ENCODE measurements around the gene PDGFD. TPM values are rescaled to one million over a fixed set of nuclear protein-coding genes. Genes with fewer than 3 reads are reported as not detected.

The PDGFD gene
- total RNA-seq, 1 experiment from 2014 or later: 1.7 TPM

- no peak overlapping the region for H3K14ac ChIP-seq (ENCODE audit: insufficient read depth, low read length)
- no peaks in the 10 kb centered on the region for H3K27me3 Mint-ChIP-seq (ENCODE audit: low read depth)
- no peaks in the 10 kb centered on the region for H3K9me3 ChIP-seq (ENCODE audit: control insufficient read depth, low read depth, low read length)
- H3K79me2 ChIP-seq (ENCODE audit: insufficient read depth, low read length): no peaks in the 10 kb centered on the region
- no peak overlapping the region for H3K4me2 ChIP-seq (ENCODE audit: insufficient read depth, insufficient read length, low read length)
- no peak overlapping the region for H4K5ac ChIP-seq (ENCODE audit: insufficient read length, low read depth, low read length)
- no peak overlapping the region for H3K23ac ChIP-seq (ENCODE audit: insufficient read length, low read depth, low read length)
- H4K20me1 ChIP-seq (ENCODE audit: control insufficient read depth, insufficient read depth, insufficient read length): no peaks in the 10 kb centered on the region
- H3K4ac ChIP-seq (ENCODE audit: low read depth, low read length): no peak overlapping the region
- no peak overlapping the region for H2BK5ac ChIP-seq (ENCODE audit: insufficient read length, low read length)
- H3K4me1 ChIP-seq (ENCODE audit: insufficient read depth, low read length): no peaks in the 10 kb centered on the region
- no peaks in the 10 kb centered on the region for H3K4me1 Mint-ChIP-seq
- no peak overlapping the region for H3K4me3 Mint-ChIP-seq
- WGBS (ENCODE audit: extremely low coverage, insufficient read length, low lambda C conversion rate): no CpG with 5 or more reads among the region's 3 CpGs
- no peak overlapping the region for H4K8ac ChIP-seq (replicated peaks; ENCODE audit: insufficient read length, low read depth, low read length)
- no peak for TF ChIP-seq CTCF (conservative IDR thresholded peaks at IDR 0.05)
- no peak overlapping the region for H3K27ac ChIP-seq (ENCODE audit: insufficient read length, low read depth, low read length)
- H2AK5ac ChIP-seq (ENCODE audit: insufficient read length, low read length): no peak overlapping the region
- H3K79me1 ChIP-seq (ENCODE audit: insufficient read depth, low read depth, low read length, poor library complexity, severe bottlenecking): no peaks in the 10 kb centered on the region
- no peak for DNase-seq
- no peak overlapping the region for H2BK12ac ChIP-seq (ENCODE audit: insufficient read length, low read depth, low read length)
- H2AFZ ChIP-seq (ENCODE audit: low read length): no peak overlapping the region
- no peak overlapping the region for H2BK15ac ChIP-seq (ENCODE audit: low read depth, low read length)
- no peak overlapping the region for H3T11ph ChIP-seq (ENCODE audit: low read length)
- peaks cover 6 to 11% of the 10 kb centered on the region in 2 experiments for H3K9me3 Mint-ChIP-seq
- H3K18ac ChIP-seq (ENCODE audit: insufficient read length, low read depth, low read length): no peak overlapping the region
- H3K36me3 Mint-ChIP-seq (ENCODE audit: insufficient read depth in 1 of 3, low read depth in 3 of 3): peaks cover 2 to 14% (median 7%) of the 10 kb centered on the region in 3 experiments
- no peak overlapping the region for H3K56ac ChIP-seq (ENCODE audit: insufficient read length, low read depth, low read length)
- no peak overlapping the region for H3K27ac Mint-ChIP-seq
- H2BK120ac ChIP-seq (ENCODE audit: low read depth, low read length, poor library complexity, severe bottlenecking): no peak overlapping the region
- H3K23me2 ChIP-seq (ENCODE audit: insufficient read length, low read depth, low read length, poor library complexity, severe bottlenecking): no peaks in the 10 kb centered on the region
- H3K27me3 ChIP-seq (ENCODE audit: insufficient read depth, low read length): no peaks in the 10 kb centered on the region
- no peak overlapping the region for H3K9ac ChIP-seq (ENCODE audit: extremely low read depth, insufficient read length, low read length)
- H4K91ac ChIP-seq (ENCODE audit: insufficient read length, low read depth, low read length): no peak overlapping the region
- no peak overlapping the region for H2BK20ac ChIP-seq (ENCODE audit: low read depth, low read length, poor library complexity, severe bottlenecking)
Observed at GRCh38 chr11:103907548-103908455, 256.1 kb downstream of the PDGFD start.
